Measurements from ENCODE around the gene DRP2.

- TF ChIP-seq CTCF (conservative IDR thresholded peaks at IDR 0.05) = no peak
- TF ChIP-seq EZH2 (IDR thresholded peaks at IDR 0.05; ENCODE audit: low read depth) = no peak
Observed at GRCh38 chrX:101274198-101274597, 54.6 kb downstream of the DRP2 start.

Measured in PC-9 (cell line).